ENCODE measurements around the gene CYP2C18.
"Not testable (repeated sequence)": the region's sequence is repeated elsewhere in the genome, so short reads cannot be mapped to it uniquely, and the experiment has no call there.

CYP2C18 gene

GRCh38 chr10:94747838-94748237, 64.3 kb downstream of the CYP2C18 start:
- DNase-seq (ENCODE audit: low spot score): no peak

- DNase-seq (ENCODE audit: low spot score): no peak
Measured at GRCh38 chr10:94757916-94758315, 74.4 kb downstream of the CYP2C18 start.

GRCh38 chr10:94760586-94761178, 77.2 kb downstream of the CYP2C18 start:
- DNase-seq (ENCODE audit: low spot score): no peak

GRCh38 chr10:94762393-94762792, 78.9 kb downstream of the CYP2C18 start, which contains the start of gene CYP2C19:
Gene CYP2C19, plus strand, starts transcription at chr10:94762681. Its CDS starts 25 bp downstream, at chr10:94762706.
- no peak for DNase-seq (ENCODE audit: low spot score)

GRCh38 chr10:94775425-94775824, 91.9 kb downstream of the CYP2C18 start:
- not testable (repeated sequence) for DNase-seq (ENCODE audit: low spot score)

GRCh38 chr10:94777886-94778458, 94.4 kb downstream of the CYP2C18 start:
- no peak for DNase-seq (ENCODE audit: low spot score)

GRCh38 chr10:94780844-94781243, 97.3 kb downstream of the CYP2C18 start:
- DNase-seq (ENCODE audit: low spot score): no peak

GRCh38 chr10:94784256-94784655, 100.7 kb downstream of the CYP2C18 start:
- DNase-seq (ENCODE audit: low spot score): no peak

GRCh38 chr10:94785211-94785610, 101.7 kb downstream of the CYP2C18 start:
- no peak for DNase-seq (ENCODE audit: low spot score)
